Measurements from ENCODE around the gene PID1. TPM values are rescaled to one million over a fixed set of nuclear protein-coding genes. Genes with fewer than 3 reads are reported as not detected.

Gene PID1
- total RNA-seq, 1 donor from 2014 or later: 51.4 TPM

DNA sequence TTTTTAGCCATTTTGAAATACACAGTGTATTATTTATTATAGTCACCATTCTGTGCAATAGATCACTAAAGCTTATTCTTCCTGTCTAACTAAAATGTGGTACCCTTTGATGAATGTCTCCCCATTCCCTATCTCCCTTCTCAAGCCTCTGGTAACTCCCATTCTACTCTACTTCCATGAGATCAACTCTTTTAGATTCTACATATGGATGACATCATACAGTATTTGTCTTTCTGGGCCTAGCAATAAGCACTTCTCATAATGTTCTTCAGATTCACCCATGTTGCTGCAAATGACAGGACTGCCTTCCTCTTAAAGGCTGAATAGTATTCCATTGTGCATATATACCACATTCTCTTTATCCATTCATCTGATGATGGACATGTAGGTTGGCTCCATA lies 210.9 kb downstream of the PID1 start:
- DNase-seq: no peak
- intact Hi-C loops (cut with DNase I): no loop called here
- H3K4me1 ChIP-seq: no peaks in the 10 kb centered on the region
- H3K9me3 ChIP-seq: no peaks in the 10 kb centered on the region
- no peak overlapping the region for H3K27ac ChIP-seq
- no peaks in the 10 kb centered on the region for H3K27me3 ChIP-seq
- no peaks in the 10 kb centered on the region for H3K36me3 ChIP-seq
- no peak for ATAC-seq
- no peak overlapping the region for H3K4me3 ChIP-seq
- TF ChIP-seq, protein P1, sequence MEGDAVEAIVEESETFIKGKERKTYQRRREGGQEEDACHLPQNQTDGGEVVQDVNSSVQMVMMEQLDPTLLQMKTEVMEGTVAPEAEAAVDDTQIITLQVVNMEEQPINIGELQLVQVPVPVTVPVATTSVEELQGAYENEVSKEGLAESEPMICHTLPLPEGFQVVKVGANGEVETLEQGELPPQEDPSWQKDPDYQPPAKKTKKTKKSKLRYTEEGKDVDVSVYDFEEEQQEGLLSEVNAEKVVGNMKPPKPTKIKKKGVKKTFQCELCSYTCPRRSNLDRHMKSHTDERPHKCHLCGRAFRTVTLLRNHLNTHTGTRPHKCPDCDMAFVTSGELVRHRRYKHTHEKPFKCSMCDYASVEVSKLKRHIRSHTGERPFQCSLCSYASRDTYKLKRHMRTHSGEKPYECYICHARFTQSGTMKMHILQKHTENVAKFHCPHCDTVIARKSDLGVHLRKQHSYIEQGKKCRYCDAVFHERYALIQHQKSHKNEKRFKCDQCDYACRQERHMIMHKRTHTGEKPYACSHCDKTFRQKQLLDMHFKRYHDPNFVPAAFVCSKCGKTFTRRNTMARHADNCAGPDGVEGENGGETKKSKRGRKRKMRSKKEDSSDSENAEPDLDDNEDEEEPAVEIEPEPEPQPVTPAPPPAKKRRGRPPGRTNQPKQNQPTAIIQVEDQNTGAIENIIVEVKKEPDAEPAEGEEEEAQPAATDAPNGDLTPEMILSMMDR (IDR thresholded peaks at IDR 0.05): no peak

DNA sequence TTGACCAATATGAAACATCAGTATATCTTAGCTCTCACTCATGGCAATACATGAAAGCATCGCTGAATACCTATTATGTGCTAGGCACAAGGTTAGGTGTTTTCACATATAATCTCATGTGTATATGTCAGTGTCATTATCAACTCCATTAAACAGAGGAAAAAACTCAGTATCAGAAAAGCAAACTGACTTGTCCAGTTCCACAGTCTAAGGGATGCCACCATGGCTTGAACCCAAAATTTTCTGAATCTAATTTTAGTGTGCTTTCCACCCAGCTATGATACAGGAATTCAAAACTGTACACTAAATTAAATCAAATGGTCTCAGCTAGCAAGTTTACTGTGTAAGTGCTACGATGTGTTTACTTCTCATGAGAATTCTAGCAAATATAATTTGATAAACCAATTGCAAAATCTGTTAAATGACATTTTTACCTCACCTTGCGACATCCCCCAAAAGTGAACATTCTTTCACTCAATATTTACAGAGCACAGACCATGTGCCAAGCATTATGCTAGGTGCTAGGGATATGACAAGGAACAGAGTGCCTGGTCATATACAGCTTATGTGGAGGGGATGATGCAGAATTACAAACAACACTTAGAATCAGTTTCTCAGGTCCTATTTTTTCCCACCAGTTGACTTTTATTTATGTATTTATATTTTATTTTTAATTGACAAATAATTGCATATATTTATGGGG lies 211.6 kb downstream of the PID1 start:
- H3K4me1 ChIP-seq: no peaks in the 10 kb centered on the region
- no peak overlapping the region for H3K27ac ChIP-seq
- H3K4me3 ChIP-seq: no peak overlapping the region
- H3K36me3 ChIP-seq: no peaks in the 10 kb centered on the region
- H3K27me3 ChIP-seq: no peaks in the 10 kb centered on the region
- ATAC-seq (no peak), DNase-seq (no peak)
- H3K9me3 ChIP-seq: no peaks in the 10 kb centered on the region
- TF ChIP-seq, protein P1 (IDR thresholded peaks at IDR 0.05): no peak
- intact Hi-C loops (cut with DNase I): no loop called here

DNA sequence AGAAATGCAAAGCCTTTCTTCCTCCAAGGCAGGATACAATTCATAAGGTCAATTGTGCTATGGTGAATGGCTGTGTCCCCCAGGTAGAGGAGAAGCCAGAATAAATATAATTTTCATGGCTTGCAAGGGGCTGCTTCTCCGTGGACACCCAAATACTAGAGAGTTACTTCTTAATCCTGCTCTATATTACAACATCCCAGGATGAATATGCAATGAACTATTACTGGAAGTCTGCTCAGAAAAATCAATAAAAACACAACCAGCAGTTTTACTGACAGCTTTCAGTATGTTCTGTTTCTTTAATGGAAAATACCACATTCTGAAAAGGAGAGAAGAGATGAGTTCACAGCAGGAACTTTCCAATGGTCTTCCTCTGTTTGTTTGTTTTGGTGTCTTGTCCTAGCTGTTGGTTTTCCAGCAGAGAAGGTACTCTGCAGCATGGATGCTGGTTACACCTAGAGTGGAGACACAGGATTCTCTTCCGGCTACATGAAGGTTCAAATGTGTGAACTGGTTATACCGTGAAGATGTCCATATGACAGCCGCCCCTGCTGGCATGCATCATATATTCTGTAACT lies 213.0 kb downstream of the PID1 start:
- intact Hi-C loops (cut with DNase I): no loop called here

DNA sequence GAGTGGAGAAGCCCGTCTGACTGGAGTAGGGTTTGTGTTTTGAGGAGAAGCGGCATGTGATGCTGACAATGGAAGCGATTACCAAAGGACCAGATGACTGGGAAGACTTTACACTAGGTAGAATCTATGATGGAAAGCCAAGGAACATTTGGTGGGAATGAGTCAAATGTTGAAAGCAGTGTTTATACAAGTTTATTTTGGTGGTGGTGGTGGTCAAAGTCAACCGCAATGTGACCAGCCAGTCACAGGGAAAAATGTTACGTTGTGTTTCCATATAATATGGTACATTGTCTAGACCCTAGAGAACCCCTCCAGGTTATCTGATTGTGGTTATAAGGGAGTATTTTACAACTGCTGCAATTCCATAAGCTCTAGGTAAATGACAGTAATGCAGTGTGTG lies 216.8 kb downstream of the PID1 start:
- H3K27me3 ChIP-seq: no peaks in the 10 kb centered on the region
- no peak overlapping the region for H3K27ac ChIP-seq
- no peak for ATAC-seq
- intact Hi-C loops (cut with DNase I): no loop called here
- H3K9me3 ChIP-seq: no peaks in the 10 kb centered on the region
- H3K36me3 ChIP-seq: no peaks in the 10 kb centered on the region
- no peaks in the 10 kb centered on the region for H3K4me1 ChIP-seq
- TF ChIP-seq, protein P1 (IDR thresholded peaks at IDR 0.05): no peak
- no peak for DNase-seq
- H3K4me3 ChIP-seq: no peak overlapping the region

More for the DNA sequence above, 213.0 kb downstream of the PID1 start:
- Histone ChIP-seq H3K4me1 (no peaks in the 10 kb centered on the region), H3K9me3 (no peaks in the 10 kb centered on the region), H3K4me3 (no peak overlapping the region), H3K27ac (no peak overlapping the region), H3K27me3 (no peaks in the 10 kb centered on the region), H3K36me3 (no peaks in the 10 kb centered on the region)
- TF ChIP-seq, protein P1 (IDR thresholded peaks at IDR 0.05): no peak
- no peak for DNase-seq
- ATAC-seq: no peak

DNA sequence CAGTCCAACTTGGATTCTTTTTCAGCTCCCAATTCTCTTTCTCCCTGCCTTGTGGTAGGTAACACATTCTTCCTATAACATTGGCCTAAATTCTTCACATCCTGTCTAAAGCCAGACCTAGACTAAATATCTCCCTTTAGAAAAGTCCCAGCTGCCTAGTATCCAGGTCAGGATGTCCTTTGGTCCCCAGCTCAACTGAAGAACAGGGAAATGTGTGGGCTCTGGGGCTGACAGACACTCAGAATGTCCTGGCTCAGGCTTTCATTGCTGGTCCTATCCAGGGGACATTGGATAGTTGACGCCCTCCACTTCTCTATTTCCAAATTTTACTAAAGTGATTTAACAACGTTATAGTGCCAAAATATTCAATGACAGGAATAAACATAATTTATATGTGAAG lies 219.3 kb downstream of the PID1 start:
- Histone ChIP-seq H3K4me1 (no peaks in the 10 kb centered on the region), H3K36me3 (no peaks in the 10 kb centered on the region)

More for the DNA sequence above, 219.3 kb downstream of the PID1 start:
- no peak for DNase-seq
- intact Hi-C loops (cut with DNase I): no loop called here
- ATAC-seq: no peak
- Histone ChIP-seq H3K27me3 (no peaks in the 10 kb centered on the region), H3K9me3 (no peaks in the 10 kb centered on the region), H3K4me3 (no peak overlapping the region), H3K27ac (no peak overlapping the region)
- TF ChIP-seq, protein P1 (IDR thresholded peaks at IDR 0.05): no peak
